Nephron progenitor cell (in vitro differentiated cells): ENCODE results near the gene ATP5F1D.

Experiments
- DNase-seq: peaks from one replicate; pipeline ENCODE4 v3.0.0; 2021
- H3K27ac Mint-ChIP-seq: 2 replicates; pipeline ENCODE4 v1.8.0; 2021; ENCODE audit warnings: mild to moderate bottlenecking, moderate library complexity, mixed read lengths
- H3K27me3 Mint-ChIP-seq: 2 replicates; pipeline ENCODE4 v1.8.0; 2021; ENCODE audit warnings: mild to moderate bottlenecking, low read depth, mixed read lengths; ENCODE audit not compliant: poor library complexity
- H3K36me3 Mint-ChIP-seq: 2 replicates; pipeline ENCODE4 v1.8.0; 2021; ENCODE audit warnings: low read depth, mixed read lengths
- H3K4me1 Mint-ChIP-seq: 2 replicates; pipeline ENCODE4 v1.8.0; 2021; ENCODE audit warnings: mixed read lengths
- H3K4me3 Mint-ChIP-seq: 2 replicates; pipeline ENCODE4 v1.8.0; 2021; ENCODE audit warnings: mild to moderate bottlenecking, moderate library complexity, mixed read lengths
- H3K9me3 Mint-ChIP-seq: 2 replicates; pipeline ENCODE4 v1.8.0; 2021; ENCODE audit warnings: mild to moderate bottlenecking, moderate library complexity, mixed read lengths
- TF ChIP-seq, protein P1 (sequence below): fragments of 200-600 bp; sonication (generic); IDR thresholded peaks from 2 replicates; pipeline ENCODE4 v1.5.0; 2021; ENCODE audit warnings: antibody characterized with exemption

ATP5F1D gene

GRCh38 chr19:1239420-1239795 lies 2.1 kb upstream of the ATP5F1D start:
- no peaks in the 10 kb centered on the region for H3K36me3 Mint-ChIP-seq
- H3K9me3 Mint-ChIP-seq: no peaks in the 10 kb centered on the region
- peak overlapping the region; percentile 82 for H3K4me3 Mint-ChIP-seq
- no peak for DNase-seq
- H3K4me1 Mint-ChIP-seq: peaks cover 29% of the 10 kb centered on the region
- H3K27ac Mint-ChIP-seq: no peak overlapping the region
- no peaks in the 10 kb centered on the region for H3K27me3 Mint-ChIP-seq
- TF ChIP-seq, protein P1, sequence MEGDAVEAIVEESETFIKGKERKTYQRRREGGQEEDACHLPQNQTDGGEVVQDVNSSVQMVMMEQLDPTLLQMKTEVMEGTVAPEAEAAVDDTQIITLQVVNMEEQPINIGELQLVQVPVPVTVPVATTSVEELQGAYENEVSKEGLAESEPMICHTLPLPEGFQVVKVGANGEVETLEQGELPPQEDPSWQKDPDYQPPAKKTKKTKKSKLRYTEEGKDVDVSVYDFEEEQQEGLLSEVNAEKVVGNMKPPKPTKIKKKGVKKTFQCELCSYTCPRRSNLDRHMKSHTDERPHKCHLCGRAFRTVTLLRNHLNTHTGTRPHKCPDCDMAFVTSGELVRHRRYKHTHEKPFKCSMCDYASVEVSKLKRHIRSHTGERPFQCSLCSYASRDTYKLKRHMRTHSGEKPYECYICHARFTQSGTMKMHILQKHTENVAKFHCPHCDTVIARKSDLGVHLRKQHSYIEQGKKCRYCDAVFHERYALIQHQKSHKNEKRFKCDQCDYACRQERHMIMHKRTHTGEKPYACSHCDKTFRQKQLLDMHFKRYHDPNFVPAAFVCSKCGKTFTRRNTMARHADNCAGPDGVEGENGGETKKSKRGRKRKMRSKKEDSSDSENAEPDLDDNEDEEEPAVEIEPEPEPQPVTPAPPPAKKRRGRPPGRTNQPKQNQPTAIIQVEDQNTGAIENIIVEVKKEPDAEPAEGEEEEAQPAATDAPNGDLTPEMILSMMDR: no peak

GRCh38 chr19:1239796-1240737 lies 1.5 kb upstream of the ATP5F1D start:
- peak overlapping the region; percentile 82 for H3K4me3 Mint-ChIP-seq
- H3K27ac Mint-ChIP-seq: no peak overlapping the region
- no peaks in the 10 kb centered on the region for H3K27me3 Mint-ChIP-seq
- DNase-seq: peak; percentile 96
- H3K4me1 Mint-ChIP-seq: peaks cover 34% of the 10 kb centered on the region
- H3K9me3 Mint-ChIP-seq: no peaks in the 10 kb centered on the region
- TF ChIP-seq, protein P1: peak; percentile 75
- H3K36me3 Mint-ChIP-seq: no peaks in the 10 kb centered on the region

GRCh38 chr19:1240925-1241324 lies 626 bp upstream of the ATP5F1D start:
- Mint-ChIP-seq H3K4me1 (peaks cover 34% of the 10 kb centered on the region), H3K27ac (no peak overlapping the region), H3K9me3 (no peaks in the 10 kb centered on the region), H3K36me3 (no peaks in the 10 kb centered on the region), H3K27me3 (no peaks in the 10 kb centered on the region), H3K4me3 (peak overlapping the region; percentile 78)
- no peak for DNase-seq
- TF ChIP-seq, protein P1: no peak

DNA sequence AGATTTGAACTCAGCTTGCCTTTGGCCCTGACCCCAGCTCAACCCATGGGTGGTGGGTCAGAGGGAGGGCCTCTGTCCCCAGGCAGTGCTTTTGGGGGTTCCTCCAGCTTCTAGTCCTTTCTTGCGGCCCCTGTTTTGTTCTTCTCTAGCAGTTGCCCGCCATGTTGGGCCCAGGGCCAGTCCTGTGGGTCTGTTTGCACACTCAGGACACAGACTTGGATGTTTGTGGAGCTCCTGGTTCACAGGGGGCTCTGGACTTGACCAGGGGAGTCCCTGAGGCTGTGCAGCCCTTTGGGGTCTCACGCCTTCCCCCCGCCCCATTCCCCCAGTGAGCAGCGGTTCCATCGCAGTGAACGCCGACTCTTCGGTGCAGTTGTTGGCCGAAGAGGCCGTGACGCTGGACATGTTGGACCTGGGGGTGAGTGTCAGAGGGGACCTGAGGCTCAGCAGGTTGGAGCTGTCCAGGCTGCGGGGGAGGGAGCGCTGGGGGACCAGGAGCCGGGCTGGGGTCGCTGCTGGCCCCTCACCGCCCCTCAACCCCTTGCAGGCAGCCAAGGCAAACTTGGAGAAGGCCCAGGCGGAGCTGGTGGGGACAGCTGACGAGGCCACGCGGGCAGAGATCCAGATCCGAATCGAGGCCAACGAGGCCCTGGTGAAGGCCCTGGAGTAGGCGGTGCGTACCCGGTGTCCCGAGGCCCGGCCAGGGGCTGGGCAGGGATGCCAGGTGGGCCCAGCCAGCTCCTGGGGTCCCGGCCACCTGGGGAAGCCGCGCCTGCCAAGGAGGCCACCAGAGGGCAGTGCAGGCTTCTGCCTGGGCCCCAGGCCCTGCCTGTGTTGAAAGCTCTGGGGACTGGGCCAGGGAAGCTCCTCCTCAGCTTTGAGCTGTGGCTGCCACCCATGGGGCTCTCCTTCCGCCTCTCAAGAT lies 2.5 kb downstream of the ATP5F1D start:
- H3K27me3 Mint-ChIP-seq: no peaks in the 10 kb centered on the region
- peaks cover 30% of the 10 kb centered on the region for H3K4me1 Mint-ChIP-seq
- TF ChIP-seq, protein P1: peak; percentile 87
- H3K9me3 Mint-ChIP-seq: no peaks in the 10 kb centered on the region
- DNase-seq: peak; percentile 89
- no peaks in the 10 kb centered on the region for H3K36me3 Mint-ChIP-seq
- H3K27ac Mint-ChIP-seq: no peak overlapping the region
- H3K4me3 Mint-ChIP-seq: peak overlapping the region; percentile 60

DNA sequence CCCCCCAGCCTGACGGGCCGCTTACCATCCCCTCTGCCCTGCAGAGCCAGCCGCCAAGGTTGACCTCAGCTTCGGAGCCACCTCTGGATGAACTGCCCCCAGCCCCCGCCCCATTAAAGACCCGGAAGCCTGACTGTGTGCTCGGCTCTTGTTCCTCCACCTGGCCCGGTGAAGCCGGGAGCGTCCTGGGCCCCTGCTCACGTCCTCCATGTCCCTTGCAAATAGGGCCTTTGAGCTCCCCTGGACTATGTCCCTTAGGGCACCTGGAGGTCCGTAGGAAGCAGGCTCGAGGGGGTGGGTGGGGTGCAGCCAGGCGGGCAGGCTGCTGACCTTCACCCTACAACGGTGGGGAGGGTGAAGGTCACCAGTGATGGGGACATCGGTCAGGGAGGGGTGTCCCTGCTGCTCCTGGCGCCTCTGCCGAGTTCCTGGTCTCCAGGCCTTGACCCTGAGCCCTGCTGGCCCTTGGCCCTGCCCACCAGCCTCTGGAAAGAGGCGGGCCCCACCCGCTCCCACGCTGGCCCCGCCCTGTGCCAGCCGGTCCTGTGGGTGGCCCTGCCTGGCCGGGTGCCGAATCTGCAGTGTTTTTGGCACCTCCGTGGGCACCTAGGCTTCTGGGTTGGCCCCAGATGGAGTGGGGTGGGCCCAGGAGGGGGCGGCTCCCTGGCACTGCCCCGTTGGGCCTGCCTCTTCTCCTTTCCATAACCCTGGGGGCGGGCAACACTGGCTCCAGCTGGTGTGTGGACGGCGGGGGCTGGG lies 3.3 kb downstream of the ATP5F1D start:
- Mint-ChIP-seq H3K4me1 (peaks cover 24% of the 10 kb centered on the region), H3K36me3 (no peaks in the 10 kb centered on the region), H3K27me3 (no peaks in the 10 kb centered on the region), H3K9me3 (no peaks in the 10 kb centered on the region), H3K4me3 (peak overlapping the region; percentile 60), H3K27ac (no peak overlapping the region)
- DNase-seq: no peak
- TF ChIP-seq, protein P1: peak; percentile 12
